Neuronal stem cell (in vitro differentiated cells): Measurements from ENCODE around the gene PLOD3.

Experiments
- DNase-seq: peaks from one replicate; pipeline ENCODE4 v3.0.0-alpha.2; 2013; ENCODE audit warnings: low spot score
- H2AFZ ChIP-seq: one replicate; pipeline ENCODE4 v1.6.1; 2013; ENCODE audit warnings: mild to moderate bottlenecking, low read length, inconsistent platforms
- H2AK5ac ChIP-seq: 2 replicates; pipeline ENCODE4 v1.6.1; 2013; ENCODE audit warnings: low read depth, mild to moderate bottlenecking, inconsistent platforms, low read length, moderate library complexity, mixed read lengths
- H2BK120ac ChIP-seq: 2 replicates; pipeline ENCODE4 v1.6.1; 2013; ENCODE audit warnings: low read depth, mild to moderate bottlenecking, inconsistent platforms, low read length, moderate library complexity, mixed read lengths
- H2BK12ac ChIP-seq: one replicate; pipeline ENCODE4 v1.6.1; 2013; ENCODE audit warnings: low read length, inconsistent platforms
- H2BK15ac ChIP-seq: 2 replicates; pipeline ENCODE4 v1.6.1; 2013; ENCODE audit warnings: mild to moderate bottlenecking, low read length, inconsistent platforms, mixed read lengths
- H2BK5ac ChIP-seq: one replicate; pipeline ENCODE4 v1.6.1; 2013; ENCODE audit warnings: inconsistent platforms, mild to moderate bottlenecking, low read length, moderate library complexity
- H3K14ac ChIP-seq: one replicate; pipeline ENCODE4 v1.6.1; 2013; ENCODE audit warnings: low read length, inconsistent platforms
- H3K18ac ChIP-seq: 2 replicates; pipeline ENCODE4 v1.6.1; 2013; ENCODE audit warnings: low read length, inconsistent platforms
- H3K23ac ChIP-seq: 2 replicates; pipeline ENCODE4 v1.6.1; 2013; ENCODE audit warnings: low read depth, mild to moderate bottlenecking, mixed read lengths, low read length, inconsistent platforms; ENCODE audit not compliant: poor library complexity
- H3K27ac ChIP-seq: replicated peaks from 3 replicates; pipeline ENCODE4 v1.5.1; 2013; ENCODE audit warnings: low read length, inconsistent platforms
- H3K27me3 ChIP-seq, 3 experiments: 2 replicates each; pipeline ENCODE4 v1.6.1; 2013; ENCODE audit warnings: low read length in 3 of 3, mild to moderate bottlenecking in 2 of 3, inconsistent platforms in 1 of 3, low read depth in 1 of 3, mixed read lengths in 1 of 3, moderate library complexity in 1 of 3; ENCODE audit not compliant: control insufficient read depth in 3 of 3, insufficient read depth in 3 of 3
- H3K36me3 ChIP-seq, 2 donors: replicated peaks in 1 of 2; 2 replicates each; pipeline ENCODE4 v1.6.1; 2013; ENCODE audit warnings: low read length in 2 of 2; ENCODE audit not compliant: control insufficient read depth in 2 of 2, insufficient read depth in 2 of 2
- H3K4ac ChIP-seq: 2 replicates; pipeline ENCODE4 v1.6.1; 2013; ENCODE audit warnings: inconsistent platforms, mild to moderate bottlenecking, low read length, moderate library complexity
- H3K4me1 ChIP-seq, 2 donors: 1 replicate in 1 of 2; 2 replicates in 1 of 2; pipeline ENCODE4 v1.6.1; 2013; ENCODE audit warnings: low read length in 2 of 2, low read depth in 1 of 2; ENCODE audit not compliant: control insufficient read depth in 2 of 2, insufficient read depth in 1 of 2
- H3K4me2 ChIP-seq: one replicate; pipeline ENCODE4 v1.6.1; 2013; ENCODE audit warnings: mild to moderate bottlenecking, low read length, inconsistent platforms; ENCODE audit not compliant: insufficient read depth, poor library complexity, severe bottlenecking
- H3K4me3 ChIP-seq, 2 donors: 2 replicates each; pipeline ENCODE4 v1.5.1; 2013; ENCODE audit warnings: low read length in 2 of 2, mild to moderate bottlenecking in 2 of 2, inconsistent platforms in 1 of 2, moderate library complexity in 1 of 2
- H3K79me1 ChIP-seq: one replicate; pipeline ENCODE4 v1.6.1; 2013; ENCODE audit warnings: low read depth, mild to moderate bottlenecking, inconsistent platforms, low read length, moderate library complexity
- H3K9ac ChIP-seq: one replicate; pipeline ENCODE4 v1.6.1; 2013; ENCODE audit warnings: mild to moderate bottlenecking, low read depth, low read length, inconsistent platforms; ENCODE audit not compliant: poor library complexity
- H3K9me3 ChIP-seq, 2 donors: replicated peaks in 1 of 2; 2 replicates each; pipeline versions ENCODE3 to v1.6.1; 2013; ENCODE audit warnings: low read length in 2 of 2, mild to moderate bottlenecking in 2 of 2, inconsistent platforms in 1 of 2, low read depth in 1 of 2, mixed read lengths in 1 of 2, moderate library complexity in 1 of 2; ENCODE audit not compliant: control insufficient read depth in 2 of 2, insufficient read depth in 1 of 2
- H4K8ac ChIP-seq: one replicate; pipeline ENCODE4 v1.6.1; 2013; ENCODE audit warnings: low read depth, mild to moderate bottlenecking, inconsistent platforms, low read length, moderate library complexity
- H4K91ac ChIP-seq: one replicate; pipeline ENCODE4 v1.6.1; 2013; ENCODE audit warnings: low read length, low read depth, mild to moderate bottlenecking, inconsistent platforms; ENCODE audit not compliant: poor library complexity
- WGBS, 2 donors: extraction: QIAGEN DNeasy Blood & Tissue Kit; methylation state at CpG; one replicate each; pipeline ENCODE4 v1.1.7; 2013; ENCODE audit warnings: missing lambda C conversion rate in 2 of 2, mixed read lengths in 1 of 2; ENCODE audit not compliant: insufficient read length in 2 of 2, insufficient replicate concordance in 1 of 2; ENCODE audit errors: extremely low coverage in 2 of 2; 5-methylcytosine and 5-hydroxymethylcytosine counted together

Gene PLOD3

DNA sequence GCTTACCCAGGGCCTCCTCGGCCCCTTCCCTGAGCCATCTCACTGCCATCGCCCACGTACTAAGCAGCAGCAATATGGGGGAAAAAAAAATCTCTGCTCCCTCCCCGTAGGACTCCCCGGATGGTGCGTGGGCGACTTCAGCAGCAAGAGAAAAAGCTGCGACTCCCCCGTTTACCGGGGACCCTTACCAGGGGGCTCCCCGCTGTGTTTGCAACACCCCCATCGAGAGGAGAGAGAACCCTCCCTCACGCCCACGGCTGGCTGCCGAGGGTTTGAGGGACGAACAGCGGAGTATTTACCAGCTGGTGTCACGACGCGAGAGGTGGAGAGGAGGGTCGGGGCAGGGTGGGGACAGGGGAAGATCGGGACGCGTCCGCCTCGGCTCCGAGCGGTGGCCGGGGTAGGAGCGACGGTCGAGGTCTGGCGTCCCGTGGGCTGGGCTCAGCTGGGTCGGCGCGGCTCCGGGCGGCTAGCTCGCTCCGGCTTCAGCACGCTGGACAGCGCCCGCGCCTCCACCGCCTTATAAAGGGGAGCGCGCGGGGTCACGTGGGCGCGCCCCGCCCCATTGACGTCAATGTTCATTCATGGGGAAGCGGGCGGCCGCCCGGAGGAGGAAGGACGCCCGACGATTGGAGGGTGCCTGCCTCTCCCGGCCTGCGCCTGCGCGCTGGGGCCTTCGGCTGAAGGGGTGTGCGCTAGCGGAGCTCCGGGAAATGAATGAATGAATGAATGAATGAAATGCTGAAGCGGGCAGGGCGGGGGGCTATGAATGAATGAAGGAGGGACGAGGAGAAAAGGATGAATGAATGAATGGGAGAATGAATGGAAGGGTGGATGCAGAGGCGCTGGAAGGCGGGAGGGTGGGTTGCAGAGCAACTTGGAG is 52.1 kb downstream of the PLOD3 start, which contains the start of gene VGF:
Gene VGF, minus strand, starts transcription at position 495 of the 883 bp plus-strand sequence. CDS start 726 bp downstream, outside the sequence.
- Histone ChIP-seq H3K14ac (peak within 1 kb of the TSS; percentile 25), H3K27ac (no peak within 1 kb of the TSS), H2BK12ac (no peak within 1 kb of the TSS), H3K4ac (no peak within 1 kb of the TSS), H2BK15ac (no peak within 1 kb of the TSS), H2AK5ac (no peak within 1 kb of the TSS), H3K4me3 (peak within 1 kb of the TSS; percentile 59 to 76), H3K9ac (no peak within 1 kb of the TSS), H4K8ac (no peak within 1 kb of the TSS), H2BK120ac (no peak within 1 kb of the TSS), H3K36me3 (peaks cover 0 to under 1% of the 10 kb centered on the region in 2 donors), H3K23ac (peak within 1 kb of the TSS; percentile 92), H2AFZ (peak within 1 kb of the TSS; percentile 31), H2BK5ac (no peak within 1 kb of the TSS), H3K79me1 (no peaks in the 10 kb centered on the region), H3K27me3 (peaks cover 20 to 67% (median 35%) of the 10 kb centered on the region in 3 experiments), H3K9me3 (no peaks in the 10 kb centered on the region), H3K4me1 (peaks cover 46 to 72% of the 10 kb centered on the region in 2 donors), H3K4me2 (peak within 1 kb of the TSS; percentile 85), H4K91ac (no peak within 1 kb of the TSS), H3K18ac (no peak within 1 kb of the TSS)
- no CpG with 5 or more reads among the region's 74 CpGs for WGBS, 2 donors
- DNase-seq = peak; percentile 95

DNA sequence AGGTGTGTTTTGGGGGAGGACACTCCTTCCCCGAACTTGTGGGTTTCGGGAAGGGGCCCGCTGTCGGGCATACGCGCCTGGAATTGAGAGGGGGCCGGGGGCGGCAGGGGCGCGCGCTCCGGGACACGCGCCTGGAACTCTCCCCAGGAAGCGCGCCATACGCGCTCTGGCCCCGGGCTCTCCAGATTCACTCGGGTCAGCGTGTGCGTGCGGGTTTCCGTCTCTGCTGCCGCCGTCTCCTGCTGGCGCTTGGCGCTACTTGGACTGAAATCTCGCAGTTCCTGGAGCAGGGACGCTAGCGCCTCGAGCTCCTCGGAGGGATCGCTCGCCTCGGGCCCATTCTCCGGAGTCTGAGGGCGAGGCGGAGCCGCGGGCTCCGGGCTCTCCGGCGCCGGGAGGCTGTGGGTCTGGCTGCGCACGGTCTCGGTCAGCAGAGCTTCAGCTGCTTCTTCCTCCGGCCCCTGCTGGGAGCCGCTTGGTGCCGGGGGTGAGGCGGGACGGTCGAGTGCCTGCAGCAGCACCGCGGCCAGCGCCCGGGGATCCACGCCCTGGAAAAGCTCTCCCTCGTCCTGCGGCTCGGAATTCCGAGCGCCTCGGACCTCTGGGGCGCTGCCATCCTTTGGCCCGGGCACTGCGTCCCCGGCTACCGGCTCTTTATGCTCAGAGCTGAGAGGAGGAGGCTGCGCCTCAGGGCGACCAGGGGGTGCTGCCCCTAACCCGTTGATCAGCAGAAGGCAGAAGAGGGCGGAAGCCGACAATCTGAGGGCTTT is 53.1 kb downstream of the PLOD3 start:
- no peak overlapping the region for H3K14ac ChIP-seq
- H2AFZ ChIP-seq = peak overlapping the region; percentile 86
- H3K27ac ChIP-seq = no peak overlapping the region
- peak overlapping the region; percentile 94 for H3K4me2 ChIP-seq
- no peak overlapping the region for H2AK5ac ChIP-seq
- WGBS, 2 donors = no CpG with 5 or more reads among the region's 75 CpGs
- peaks cover 10 to 56% (median 26%) of the 10 kb centered on the region in 3 experiments for H3K27me3 ChIP-seq
- no peak overlapping the region for H2BK15ac ChIP-seq
- peaks cover 41 to 62% of the 10 kb centered on the region in 2 donors for H3K4me1 ChIP-seq
- no peak overlapping the region for H2BK12ac ChIP-seq
- DNase-seq = no peak
- no peak overlapping the region for H4K8ac ChIP-seq
- no peak overlapping the region for H2BK120ac ChIP-seq
- peaks cover under 1 to 10% of the 10 kb centered on the region in 2 donors for H3K36me3 ChIP-seq
- H3K79me1 ChIP-seq = no peaks in the 10 kb centered on the region
- peak overlapping the region; percentile 68 for H3K9ac ChIP-seq
- no peaks in the 10 kb centered on the region for H3K9me3 ChIP-seq
- peak overlapping the region; percentile 87 for H3K18ac ChIP-seq
- no peak overlapping the region for H4K91ac ChIP-seq
- H3K23ac ChIP-seq = peak overlapping the region; percentile 92
- H2BK5ac ChIP-seq = no peak overlapping the region
- H3K4me3 ChIP-seq = peak overlapping the region; percentile 59 to 76
- no peak overlapping the region for H3K4ac ChIP-seq

DNA sequence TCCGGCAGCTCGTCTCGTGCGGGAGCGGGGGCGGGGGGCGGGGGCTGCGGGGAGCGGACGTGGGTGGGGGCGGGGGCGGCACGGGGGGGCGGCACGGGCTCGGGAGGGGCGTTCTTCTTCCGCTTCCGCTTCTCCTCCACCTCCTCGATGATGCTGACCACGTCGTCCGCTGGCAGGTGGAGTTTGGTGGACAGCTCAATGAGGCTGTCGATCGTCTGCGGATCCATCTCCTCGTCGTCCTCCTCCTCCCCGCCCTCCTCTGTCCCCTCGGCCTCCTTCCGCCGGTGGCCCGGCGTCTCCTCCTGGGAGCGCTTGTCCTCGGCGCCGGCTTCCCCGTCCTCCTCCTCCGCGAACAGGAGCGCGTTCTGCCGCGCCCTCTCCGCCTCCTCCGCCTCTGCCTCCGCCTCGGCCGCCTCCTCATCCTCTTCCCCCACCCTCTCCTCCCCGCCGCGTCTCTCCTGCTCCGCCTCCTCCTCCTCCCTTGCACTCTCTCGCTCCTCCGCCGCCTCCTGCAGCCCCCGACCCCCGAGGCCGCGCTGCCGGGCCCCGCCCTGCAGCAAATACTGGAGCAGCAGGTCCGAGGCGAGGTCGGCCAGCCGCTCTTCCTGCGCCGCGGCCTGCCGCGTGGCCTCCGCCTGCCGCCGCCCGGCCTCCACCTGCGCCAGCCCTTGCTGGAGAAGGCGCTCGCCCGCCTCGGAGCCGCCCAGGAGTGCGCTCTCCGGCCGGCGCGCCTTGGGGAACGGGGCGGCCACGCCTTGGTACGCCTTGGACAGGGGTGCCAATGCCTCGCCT is 53.9 kb downstream of the PLOD3 start:
- H3K9me3 ChIP-seq = no peaks in the 10 kb centered on the region
- no peak overlapping the region for H3K27ac ChIP-seq
- H4K91ac ChIP-seq = no peak overlapping the region
- H3K36me3 ChIP-seq = peaks cover 1 to 18% of the 10 kb centered on the region in 2 donors
- peaks cover 36 to 54% of the 10 kb centered on the region in 2 donors for H3K4me1 ChIP-seq
- H2AFZ ChIP-seq = peak overlapping the region; percentile 86
- peak overlapping the region; percentile 95 for H3K18ac ChIP-seq
- no peak overlapping the region for H2BK120ac ChIP-seq
- no peak for DNase-seq
- H3K79me1 ChIP-seq = no peaks in the 10 kb centered on the region
- H3K14ac ChIP-seq = peak overlapping the region; percentile 21
- H3K4me3 ChIP-seq = peak overlapping the region; percentile 59 to 78
- peaks cover 5 to 49% (median 21%) of the 10 kb centered on the region in 3 experiments for H3K27me3 ChIP-seq
- no peak overlapping the region for H2BK5ac ChIP-seq
- H2BK15ac ChIP-seq = no peak overlapping the region
- peak overlapping the region; percentile 90 for H3K23ac ChIP-seq
- H4K8ac ChIP-seq = no peak overlapping the region
- H3K4ac ChIP-seq = no peak overlapping the region
- H2BK12ac ChIP-seq = peak overlapping the region; percentile 53
- H3K4me2 ChIP-seq = peak overlapping the region; percentile 94
- no CpG with 5 or more reads among the region's 92 CpGs for WGBS, 2 donors
- H2AK5ac ChIP-seq = no peak overlapping the region
- H3K9ac ChIP-seq = peak overlapping the region; percentile 89
